BE2C (cell line): ENCODE results near the gene SMAD3.
"Not testable (repeated sequence)": the region's sequence is repeated elsewhere in the genome, so short reads cannot be mapped to it uniquely, and the experiment has no call there.

Experiments
- DNase-seq: peaks from one replicate; pipeline ENCODE4 v3.0.0-alpha.2; 2020
- H3K27me3 ChIP-seq: fragments of 250-450 bp; sonication (Bioruptor Pico); 2 replicates; pipeline ENCODE4 v1.5.1; 2020; ENCODE audit warnings: mild to moderate bottlenecking
- H3K36me3 ChIP-seq: fragments of 250-450 bp; sonication (Bioruptor Pico); 2 replicates; pipeline ENCODE4 v1.5.1; 2020; ENCODE audit warnings: mild to moderate bottlenecking
- H3K4me1 ChIP-seq: fragments of 250-450 bp; sonication (Bioruptor Pico); 2 replicates; pipeline ENCODE4 v1.5.1; 2020
- H3K4me3 ChIP-seq: 2 replicates; pipeline ENCODE4 v1.5.1; 2011; ENCODE audit warnings: low read depth, low read length
- H3K9me3 ChIP-seq: fragments of 250-450 bp; sonication (Bioruptor Pico); 2 replicates; pipeline ENCODE4 v1.5.1; 2020
- TF ChIP-seq, protein P1 (sequence below): IDR thresholded peaks from 2 replicates; pipeline ENCODE4 v1.5.1; 2012; ENCODE audit warnings: mild to moderate bottlenecking, low read depth, low read length

SMAD3 gene

DNA sequence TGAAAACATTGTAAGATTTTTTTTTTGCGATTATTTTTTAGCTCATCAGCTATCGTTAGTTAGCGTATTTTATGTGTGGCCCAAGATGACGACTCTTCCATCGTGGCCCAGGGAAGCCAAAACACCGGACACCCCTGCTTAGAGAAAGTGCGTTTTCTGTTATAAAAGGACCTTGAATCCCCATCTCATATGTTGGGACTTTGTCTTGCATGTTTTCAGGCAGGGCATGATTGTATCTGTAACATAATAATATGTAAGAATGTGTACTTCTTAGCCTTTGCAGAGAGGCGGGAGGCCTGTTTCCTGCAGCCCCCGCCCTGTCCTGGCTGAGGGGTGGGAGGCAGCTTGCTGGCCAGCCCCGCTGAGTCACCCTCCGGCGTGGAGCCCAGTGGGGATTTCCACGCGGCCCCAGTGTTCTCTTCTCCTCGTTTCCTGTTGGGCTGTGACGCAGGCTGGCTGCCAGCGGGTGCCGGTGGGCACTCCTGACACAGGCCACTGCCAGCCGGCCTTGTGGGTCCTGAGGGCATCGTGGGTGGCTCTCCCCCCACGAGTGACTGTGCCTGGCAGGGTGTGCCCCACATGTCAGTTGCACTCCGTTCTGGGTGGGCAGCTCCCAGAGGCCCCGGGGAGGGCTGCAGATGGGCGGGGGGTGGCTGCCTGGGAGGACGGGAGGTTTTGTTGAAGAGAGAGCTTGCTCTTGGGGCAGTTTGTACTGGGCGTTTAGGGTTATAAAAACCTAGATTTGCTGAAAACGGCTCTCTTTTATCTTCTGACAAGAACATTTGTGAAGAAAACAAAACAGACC lies 55.6 kb downstream of the SMAD3 start:
- Histone ChIP-seq H3K36me3 (no peaks in the 10 kb centered on the region), H3K4me3 (no peak overlapping the region), H3K4me1 (peaks cover 5% of the 10 kb centered on the region; the same call in 1 of the 2 replicates), H3K9me3 (no peaks in the 10 kb centered on the region), H3K27me3 (no peaks in the 10 kb centered on the region)
- peak; percentile 28 for DNase-seq
- TF ChIP-seq, protein P1, sequence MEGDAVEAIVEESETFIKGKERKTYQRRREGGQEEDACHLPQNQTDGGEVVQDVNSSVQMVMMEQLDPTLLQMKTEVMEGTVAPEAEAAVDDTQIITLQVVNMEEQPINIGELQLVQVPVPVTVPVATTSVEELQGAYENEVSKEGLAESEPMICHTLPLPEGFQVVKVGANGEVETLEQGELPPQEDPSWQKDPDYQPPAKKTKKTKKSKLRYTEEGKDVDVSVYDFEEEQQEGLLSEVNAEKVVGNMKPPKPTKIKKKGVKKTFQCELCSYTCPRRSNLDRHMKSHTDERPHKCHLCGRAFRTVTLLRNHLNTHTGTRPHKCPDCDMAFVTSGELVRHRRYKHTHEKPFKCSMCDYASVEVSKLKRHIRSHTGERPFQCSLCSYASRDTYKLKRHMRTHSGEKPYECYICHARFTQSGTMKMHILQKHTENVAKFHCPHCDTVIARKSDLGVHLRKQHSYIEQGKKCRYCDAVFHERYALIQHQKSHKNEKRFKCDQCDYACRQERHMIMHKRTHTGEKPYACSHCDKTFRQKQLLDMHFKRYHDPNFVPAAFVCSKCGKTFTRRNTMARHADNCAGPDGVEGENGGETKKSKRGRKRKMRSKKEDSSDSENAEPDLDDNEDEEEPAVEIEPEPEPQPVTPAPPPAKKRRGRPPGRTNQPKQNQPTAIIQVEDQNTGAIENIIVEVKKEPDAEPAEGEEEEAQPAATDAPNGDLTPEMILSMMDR = no peak

DNA sequence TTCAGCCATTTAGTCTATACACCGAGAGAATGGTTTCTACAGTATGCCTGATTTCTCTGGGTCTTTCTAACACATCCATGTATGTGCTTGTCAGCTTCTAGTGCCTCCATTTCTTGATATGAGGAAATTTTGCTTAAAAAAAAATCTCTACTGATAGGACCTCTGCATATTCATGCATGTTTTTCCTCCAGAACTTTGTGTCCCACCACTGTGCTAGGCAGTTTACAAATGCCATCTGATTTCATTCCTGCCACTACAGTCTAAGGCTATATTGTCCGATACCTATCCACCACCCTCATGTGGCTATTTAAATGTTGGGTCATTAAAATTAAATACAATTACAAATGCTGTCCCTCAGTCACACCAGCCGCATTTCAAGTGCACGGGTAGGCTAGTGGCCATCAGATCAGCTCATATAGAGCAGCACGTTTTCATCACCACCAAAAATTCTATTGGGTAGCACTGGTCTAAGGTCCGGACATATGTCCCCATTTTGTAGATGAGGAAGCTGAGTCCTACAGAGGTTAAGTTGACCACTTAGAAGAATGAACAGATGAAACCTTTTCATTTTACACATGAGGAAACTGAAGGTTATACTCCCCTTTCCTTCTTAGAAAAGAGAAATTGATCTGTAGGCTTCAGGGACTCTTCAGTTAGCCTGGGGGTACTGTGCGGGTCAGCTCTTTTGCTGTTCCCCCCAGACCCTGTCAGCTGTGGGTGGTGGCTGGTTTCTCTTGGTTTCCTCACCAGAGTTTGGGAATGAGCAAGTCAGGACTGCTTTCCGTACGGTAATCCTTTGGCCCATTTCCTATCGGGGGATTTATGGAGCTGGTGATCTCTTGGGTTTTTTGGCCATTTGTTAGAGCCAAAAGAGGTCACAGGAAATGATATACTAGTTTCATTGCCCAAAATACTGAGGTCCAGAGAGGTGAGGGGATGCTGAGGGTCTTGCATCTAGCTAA lies 56.5 kb downstream of the SMAD3 start:
- Histone ChIP-seq H3K4me3 (no peak overlapping the region), H3K4me1 (peaks cover 5% of the 10 kb centered on the region; the same call in 1 of the 2 replicates), H3K9me3 (no peaks in the 10 kb centered on the region), H3K27me3 (no peaks in the 10 kb centered on the region), H3K36me3 (no peaks in the 10 kb centered on the region)
- TF ChIP-seq, protein P1 = no peak
- no peak for DNase-seq

DNA sequence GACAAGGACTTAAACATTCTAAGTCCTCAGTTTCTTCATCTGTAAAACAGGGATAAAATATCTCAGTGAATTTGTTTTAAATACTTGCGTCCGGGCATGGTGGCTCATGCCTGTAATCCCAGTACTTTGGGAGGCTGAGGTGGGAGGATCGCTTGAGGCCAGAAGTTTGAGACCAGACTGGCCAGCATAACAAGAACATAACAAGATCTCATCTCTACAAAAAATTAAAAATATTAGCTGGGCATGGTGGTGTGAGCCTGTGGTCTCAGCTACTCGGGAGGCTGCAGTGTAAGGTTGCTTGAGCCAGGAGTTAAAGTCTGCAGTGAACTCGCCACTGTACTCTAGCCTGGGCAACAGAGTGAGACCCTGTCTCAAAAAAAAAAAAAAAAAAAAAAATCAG lies 57.4 kb downstream of the SMAD3 start:
- not testable (repeated sequence) for H3K4me1 ChIP-seq, H3K27me3 ChIP-seq

DNA sequence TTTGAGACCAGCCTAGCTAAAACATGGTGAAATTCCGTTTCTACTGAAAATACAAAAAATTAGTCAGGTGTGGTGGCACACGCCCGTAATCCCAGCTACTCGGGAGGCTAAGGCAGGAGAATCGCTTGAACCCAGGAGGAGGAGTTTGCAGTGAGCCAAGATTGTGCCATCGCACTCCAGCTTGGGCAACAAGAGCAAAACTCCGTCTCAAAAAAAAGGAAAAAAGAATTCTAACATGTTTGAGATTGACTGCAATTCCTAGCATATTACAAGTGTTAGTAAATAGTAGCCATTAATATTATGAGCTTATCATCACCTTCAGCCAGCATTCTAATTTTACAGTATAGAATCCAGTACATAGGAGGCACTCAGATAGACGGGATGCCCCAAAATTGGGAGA lies 57.9 kb downstream of the SMAD3 start:
- H3K27me3 ChIP-seq, H3K9me3 ChIP-seq, DNase-seq, H3K36me3 ChIP-seq, H3K4me3 ChIP-seq, H3K4me1 ChIP-seq: not testable (repeated sequence)

More for the DNA sequence above, 57.4 kb downstream of the SMAD3 start:
- not testable (repeated sequence) for H3K4me3 ChIP-seq, DNase-seq, H3K36me3 ChIP-seq, H3K9me3 ChIP-seq

DNA sequence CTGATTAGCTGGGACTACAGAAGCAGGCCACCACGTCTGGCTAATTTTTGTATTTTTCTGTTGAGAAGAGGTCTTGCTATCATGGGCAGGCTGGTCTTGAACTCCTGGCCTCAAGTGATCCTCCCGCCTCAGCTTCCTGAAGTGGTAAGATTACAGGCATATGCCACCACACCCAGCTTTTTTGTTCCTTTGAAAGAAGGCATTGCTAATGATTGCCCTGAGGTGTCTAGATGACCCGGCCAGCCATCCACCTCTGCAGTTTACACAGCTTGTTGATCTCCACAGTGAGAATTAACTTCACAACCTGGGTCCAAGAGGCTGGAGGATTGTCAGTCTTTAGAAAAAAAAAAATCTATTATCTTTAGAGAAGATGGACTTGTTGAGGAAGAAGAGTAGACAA lies 58.7 kb downstream of the SMAD3 start:
- Histone ChIP-seq H3K27me3 (no peaks in the 10 kb centered on the region), H3K4me1 (peaks cover 5% of the 10 kb centered on the region; the same call in 1 of the 2 replicates), H3K9me3 (no peaks in the 10 kb centered on the region), H3K4me3 (no peak overlapping the region), H3K36me3 (no peaks in the 10 kb centered on the region)
- TF ChIP-seq, protein P1 = no peak
- DNase-seq = no peak

DNA sequence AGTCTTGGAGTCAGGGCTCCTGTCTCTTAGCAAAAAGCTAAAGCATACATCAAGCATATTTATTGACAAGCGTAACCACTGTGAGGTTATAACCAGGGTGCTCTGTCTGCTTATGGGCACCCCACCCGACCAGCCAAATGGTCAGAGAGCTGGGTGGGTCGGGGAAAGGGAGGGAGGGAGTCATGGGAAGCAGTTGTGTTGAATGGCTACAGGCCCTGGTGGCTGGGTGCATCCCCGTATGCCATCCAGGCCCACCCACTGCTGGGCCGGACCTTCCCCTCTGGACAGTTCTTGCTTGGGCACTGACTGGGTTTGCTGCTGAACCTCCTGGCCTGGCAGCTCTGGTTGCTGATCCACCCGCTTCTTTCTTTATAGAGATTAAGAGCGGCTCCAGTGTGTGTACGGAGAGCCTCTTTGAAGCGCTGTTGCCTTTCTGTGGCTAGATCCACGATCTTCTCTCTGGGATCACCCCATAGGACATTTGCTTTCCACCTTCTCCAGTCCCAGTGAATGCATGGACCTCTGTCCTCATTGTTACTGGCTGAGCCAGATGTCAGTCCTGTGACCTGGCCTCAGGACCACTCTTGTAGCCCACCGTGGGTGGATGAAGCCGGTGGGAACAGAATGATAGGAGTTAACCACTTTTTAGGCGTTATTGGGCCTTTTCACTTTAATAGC lies 59.6 kb downstream of the SMAD3 start:
- Histone ChIP-seq H3K36me3 (no peaks in the 10 kb centered on the region), H3K4me3 (no peak overlapping the region), H3K9me3 (no peaks in the 10 kb centered on the region), H3K27me3 (no peaks in the 10 kb centered on the region), H3K4me1 (peaks cover 5% of the 10 kb centered on the region; the same call in 1 of the 2 replicates)
- TF ChIP-seq, protein P1 = no peak
- DNase-seq = no peak
